NCI-H446 (cell line): Measurements from ENCODE around the gene PRMT5.
A peak's percentile ranks its signal among the peaks of the same experiment; 100 is the strongest.

Experiments used
- DNase-seq, 2 experiments: peaks; one replicate each; lab custom pipeline; 2025; lab: John Stamatoyannopoulos, UW

PRMT5 gene

DNA sequence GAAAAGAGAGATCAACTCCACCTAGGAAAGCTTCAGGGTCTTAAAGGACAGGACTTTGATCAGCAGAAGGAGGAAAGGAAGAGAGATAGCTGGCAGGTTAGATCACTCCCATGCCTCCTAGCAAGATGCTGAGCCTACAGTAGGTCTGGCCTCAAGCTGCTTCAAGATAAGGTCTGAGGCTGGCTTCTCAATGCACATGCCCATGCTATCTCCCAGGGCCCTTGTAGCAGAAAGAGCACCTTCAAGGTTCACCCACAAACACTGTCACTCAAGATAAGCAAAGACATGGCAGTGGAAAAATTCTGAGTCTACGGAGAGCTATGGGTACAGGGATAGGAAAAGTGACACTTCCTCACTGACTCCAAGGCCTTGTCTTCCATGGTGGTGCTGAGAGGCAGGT is 31.8 kb downstream of the PRMT5 start:
- DNase-seq = no peak

DNA sequence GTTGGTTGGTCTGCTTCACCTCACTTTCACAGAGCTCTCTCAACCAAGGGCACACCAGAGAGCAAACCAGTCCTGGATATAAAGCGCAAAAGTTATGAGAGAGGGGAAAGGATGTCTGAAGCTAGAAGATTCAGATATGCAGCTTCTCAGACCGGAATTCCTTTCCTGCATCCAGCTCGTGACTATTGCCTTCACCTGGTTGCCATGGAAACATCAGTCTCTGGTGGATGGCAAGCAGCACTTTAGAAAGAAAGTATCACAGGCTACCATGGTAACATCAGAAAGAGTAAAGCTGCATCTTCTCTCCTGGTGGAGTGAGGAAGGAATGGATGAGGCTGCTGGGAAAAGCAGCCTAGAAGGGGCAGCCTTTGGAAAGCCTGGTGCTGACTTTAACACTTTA is 32.4 kb downstream of the PRMT5 start:
- no peak for DNase-seq

DNA sequence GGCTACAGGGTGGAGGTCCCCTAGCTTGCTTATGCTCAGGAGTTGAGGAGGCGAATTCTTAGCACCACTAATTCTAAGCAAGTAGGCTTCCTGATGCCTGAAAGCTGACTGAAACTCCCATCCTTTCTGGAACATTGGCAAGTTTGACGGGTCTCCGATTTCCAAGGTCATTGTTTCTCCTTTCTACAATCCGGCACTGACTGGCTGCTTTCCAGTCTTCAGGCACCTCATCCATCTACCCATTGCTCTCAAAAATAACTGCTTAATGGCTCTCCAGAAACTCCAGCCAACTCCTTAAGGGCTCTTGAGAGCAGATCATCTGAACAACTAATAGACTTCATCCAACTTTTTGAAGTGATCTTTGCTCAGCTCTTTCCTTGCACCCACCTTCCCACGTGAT is 32.8 kb downstream of the PRMT5 start:
- peak in 1 of 2 experiments; percentile 27 for DNase-seq

DNA sequence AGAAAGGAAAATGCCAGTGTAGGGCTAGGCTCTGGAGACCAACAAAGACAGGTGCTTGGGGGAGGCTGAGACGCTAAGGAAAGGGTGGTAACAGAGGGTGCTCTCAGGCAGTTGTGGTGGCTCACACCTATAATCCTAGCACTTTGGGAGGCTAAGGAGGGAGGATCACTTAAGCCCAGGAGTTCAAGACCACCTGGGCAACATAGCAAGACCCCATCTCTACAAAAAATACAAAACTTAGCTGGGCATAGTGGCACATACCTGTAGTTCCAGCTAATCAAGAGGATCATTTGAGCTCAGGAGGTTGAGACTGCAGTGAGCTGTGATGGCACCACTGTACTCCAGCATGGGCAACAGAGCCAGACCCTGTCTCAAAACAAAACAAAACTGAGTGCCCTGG is 33.8 kb downstream of the PRMT5 start:
- DNase-seq = no peak

DNA sequence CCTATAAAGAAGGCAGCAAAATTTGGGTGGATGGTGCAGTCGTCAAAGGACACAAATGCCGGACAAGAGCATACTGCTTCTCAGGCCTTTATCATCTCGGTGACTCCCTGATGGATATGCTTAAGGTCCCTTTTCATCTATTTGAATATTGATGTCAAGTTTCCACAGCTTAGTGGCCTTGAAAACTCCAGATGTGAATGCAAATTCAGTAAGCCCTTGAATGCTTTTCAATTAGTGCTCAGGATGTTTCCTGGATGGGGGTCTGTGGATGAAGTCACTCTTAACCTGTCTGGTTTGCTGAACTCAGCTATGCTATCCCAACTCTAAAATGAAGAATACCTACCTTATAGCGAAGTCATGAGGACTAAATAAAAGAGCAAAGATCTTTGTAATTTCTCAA is 35.5 kb downstream of the PRMT5 start:
- no peak for DNase-seq

DNA sequence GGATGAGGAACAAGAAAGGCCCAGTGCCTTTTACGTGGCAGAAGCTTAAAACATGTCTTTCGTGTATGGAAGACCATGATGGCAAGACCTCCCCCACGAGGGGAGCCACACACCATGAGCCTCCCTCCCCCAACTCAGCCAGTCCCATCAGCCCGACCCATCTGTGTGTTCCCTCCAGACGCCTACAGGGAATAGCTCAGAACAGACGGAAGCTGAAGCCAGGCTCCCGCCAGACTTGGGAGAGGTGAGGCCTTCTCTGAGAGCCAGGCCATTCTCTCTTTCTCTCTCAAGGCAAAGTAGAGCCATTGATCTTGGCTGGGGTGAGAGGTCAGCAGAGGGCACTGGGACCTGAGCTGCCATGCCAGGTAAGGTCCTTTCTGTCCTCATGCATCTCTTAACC is 36.7 kb downstream of the PRMT5 start:
- no peak for DNase-seq

DNA sequence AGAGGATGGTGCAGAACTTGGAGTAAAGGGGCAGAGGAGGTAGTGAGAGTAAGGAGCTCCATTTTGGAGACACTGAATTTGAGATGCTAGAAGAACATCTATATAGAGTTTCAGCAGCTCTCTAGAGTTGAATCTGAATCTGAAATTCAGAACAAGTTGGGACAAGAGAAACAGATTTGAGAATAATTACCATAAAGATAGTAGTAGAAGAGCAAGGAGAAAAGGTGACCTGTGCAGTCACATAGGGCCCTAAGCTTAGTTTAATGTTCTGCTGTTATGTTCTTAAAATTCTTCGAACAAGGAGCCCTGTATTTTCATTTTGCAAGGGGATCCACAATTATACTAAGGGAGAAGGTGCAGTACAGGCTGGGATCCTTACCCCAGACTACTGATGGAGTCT is 38.8 kb downstream of the PRMT5 start:
- DNase-seq = no peak

DNA sequence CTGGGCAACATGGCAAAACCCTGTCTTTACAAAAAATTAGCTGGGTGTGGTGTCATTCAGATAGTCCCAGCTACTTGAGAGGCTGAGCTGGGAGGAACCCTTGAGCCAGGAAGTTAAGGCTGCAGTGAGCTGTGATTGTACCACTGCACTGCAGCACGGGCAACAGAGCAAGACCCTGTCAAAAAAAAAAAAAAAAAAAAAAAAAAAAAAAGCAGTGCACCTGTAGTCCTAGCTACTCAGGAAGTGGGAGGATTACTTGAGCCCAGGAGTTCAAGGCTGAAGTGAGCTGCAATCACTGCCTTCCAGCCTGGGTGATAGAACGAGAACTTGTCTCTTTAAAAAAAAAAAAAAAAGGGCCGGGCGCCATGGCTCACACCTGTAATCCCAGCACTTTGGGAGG is 40.5 kb downstream of the PRMT5 start:
- no peak for DNase-seq

DNA sequence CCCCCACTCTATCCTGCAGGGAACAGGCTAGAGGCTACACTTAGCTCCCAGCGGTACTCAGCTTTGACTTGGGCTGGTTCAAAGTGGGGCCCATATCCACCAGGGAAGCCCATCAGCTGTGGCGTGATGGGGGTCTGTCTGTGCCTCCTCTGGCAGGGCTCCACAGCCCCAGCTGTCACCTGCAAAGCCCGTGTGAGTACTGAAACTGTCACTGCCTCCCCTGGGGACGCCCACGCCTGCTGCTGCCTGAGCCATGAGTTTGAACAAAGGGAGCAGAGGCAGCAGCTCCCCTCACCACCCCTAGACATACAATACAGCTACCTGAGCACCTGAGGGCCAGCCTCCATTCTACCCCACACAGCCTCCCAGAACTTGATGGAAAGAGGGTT is 41.2 kb downstream of the PRMT5 start:
- DNase-seq = no peak

DNA sequence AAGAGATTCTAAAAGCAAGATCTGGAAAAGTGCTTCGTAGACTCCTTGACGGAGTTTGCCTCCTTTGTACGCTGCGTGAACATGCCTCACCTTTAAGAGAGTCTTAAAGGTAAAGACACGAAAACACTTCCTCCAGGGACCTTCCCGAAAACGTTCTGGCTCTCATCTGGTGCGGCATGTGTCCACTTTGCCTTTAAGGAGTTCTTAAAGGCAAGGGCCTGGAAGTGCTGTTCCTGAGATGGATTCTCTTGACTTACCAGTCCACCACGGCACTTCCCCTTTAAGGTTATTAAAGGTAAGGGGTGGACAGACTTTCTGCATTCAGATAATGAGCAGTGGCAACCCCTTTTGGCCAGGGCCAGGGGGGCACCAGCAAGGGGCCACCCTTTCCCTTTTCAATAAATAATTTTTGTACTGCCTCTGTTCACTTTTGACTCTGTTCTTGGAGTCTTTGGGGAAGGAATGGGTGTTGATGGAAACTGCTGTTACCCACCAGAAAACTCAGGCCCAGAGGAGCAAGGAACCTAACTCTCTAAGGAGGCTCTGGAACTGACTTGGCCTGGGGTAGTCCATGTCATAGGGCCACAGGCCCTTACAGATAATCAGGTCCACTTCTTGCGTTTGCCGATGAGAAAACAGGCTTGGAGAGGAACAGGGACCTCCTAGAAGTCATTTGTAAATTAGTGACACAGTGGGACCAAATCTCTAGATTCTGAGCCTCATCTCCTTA is 41.8 kb downstream of the PRMT5 start:
- DNase-seq = peak; percentile 19 to 58

DNA sequence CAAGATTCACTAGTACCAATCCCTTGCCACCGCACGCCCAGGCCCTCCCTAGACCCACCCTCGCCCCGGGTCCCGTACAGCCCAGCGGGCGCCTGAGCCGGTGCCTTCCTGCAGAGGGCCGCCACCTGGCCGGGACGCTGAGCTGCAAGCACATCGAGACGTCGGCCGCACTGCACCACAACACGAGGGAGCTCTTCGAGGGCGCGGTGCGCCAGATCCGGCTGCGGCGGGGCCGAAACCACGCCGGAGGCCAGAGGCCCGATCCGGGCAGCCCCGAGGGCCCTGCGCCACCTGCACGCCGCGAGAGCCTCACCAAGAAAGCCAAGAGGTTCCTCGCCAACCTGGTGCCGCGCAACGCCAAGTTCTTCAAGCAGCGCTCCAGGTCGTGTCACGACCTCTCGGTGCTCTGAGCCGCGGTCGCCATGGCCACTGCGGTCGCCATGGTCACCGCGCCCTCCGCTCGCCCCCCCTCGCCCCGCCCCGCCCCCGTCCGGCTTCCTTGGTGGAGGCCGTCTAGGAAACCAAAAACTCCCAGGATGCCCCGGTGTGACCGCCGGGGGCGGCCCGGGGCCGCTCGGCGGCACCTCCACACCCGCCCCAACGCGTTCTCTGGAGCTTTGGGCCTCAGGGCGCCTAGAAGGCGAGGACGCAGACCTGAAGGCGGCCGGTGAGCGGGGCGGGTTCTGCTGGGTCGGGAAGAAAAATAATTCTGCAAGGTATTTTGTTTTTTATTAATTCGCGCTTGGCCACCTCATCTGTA is 42.5 kb downstream of the PRMT5 start:
- peak in 1 of 2 experiments; percentile 32 for DNase-seq

DNA sequence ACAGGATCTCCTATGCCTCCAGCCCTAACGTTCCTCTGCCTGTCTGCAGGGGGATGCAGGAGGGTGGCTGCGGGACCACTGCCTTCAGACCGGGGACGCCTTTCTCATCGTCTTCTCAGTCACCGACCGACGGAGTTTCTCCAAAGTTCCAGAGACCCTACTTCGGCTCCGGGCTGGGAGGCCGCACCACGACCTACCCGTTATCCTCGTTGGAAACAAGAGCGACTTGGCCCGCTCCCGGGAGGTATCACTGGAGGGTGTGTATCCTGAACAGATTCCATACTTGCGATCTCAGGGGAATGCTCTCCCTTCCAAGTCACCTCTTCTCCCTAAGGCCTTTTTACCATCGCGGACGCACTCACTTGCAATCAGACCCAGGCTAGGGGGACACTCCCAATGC is 43.2 kb downstream of the PRMT5 start:
- no peak for DNase-seq

DNA sequence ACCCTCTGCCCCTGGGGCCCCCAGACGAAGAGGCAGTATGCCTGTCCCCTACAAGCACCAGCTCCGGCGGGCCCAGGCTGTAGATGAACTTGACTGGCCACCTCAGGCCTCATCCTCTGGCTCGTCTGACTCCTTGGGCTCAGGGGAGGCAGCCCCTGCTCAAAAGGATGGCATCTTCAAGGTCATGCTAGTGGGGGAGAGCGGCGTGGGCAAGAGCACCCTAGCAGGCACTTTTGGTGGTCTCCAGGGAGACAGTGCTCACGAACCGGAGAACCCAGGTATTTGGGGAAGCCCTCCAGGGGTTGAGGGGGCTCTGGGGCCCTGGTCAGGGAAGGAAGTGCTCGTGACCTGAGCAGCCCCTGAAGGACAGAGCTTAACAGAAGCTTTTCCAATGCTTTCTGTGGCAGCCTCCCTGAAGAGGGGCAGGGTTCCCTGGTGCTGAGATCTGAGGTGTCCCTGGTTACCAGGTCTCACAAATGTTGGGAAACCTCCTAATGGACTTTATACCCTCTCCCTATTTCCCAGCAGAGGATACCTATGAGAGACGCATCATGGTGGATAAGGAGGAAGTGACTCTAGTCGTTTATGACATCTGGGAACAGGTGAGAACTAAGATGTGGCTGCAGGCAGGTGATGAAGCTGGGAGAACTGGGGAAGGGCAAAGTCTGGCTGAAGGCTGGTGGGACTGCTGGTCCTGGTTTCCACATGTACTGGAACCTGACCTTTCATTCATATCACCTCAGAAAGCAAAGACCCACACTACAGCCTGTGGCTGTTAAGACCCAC is 44.2 kb downstream of the PRMT5 start:
- no peak for DNase-seq

DNA sequence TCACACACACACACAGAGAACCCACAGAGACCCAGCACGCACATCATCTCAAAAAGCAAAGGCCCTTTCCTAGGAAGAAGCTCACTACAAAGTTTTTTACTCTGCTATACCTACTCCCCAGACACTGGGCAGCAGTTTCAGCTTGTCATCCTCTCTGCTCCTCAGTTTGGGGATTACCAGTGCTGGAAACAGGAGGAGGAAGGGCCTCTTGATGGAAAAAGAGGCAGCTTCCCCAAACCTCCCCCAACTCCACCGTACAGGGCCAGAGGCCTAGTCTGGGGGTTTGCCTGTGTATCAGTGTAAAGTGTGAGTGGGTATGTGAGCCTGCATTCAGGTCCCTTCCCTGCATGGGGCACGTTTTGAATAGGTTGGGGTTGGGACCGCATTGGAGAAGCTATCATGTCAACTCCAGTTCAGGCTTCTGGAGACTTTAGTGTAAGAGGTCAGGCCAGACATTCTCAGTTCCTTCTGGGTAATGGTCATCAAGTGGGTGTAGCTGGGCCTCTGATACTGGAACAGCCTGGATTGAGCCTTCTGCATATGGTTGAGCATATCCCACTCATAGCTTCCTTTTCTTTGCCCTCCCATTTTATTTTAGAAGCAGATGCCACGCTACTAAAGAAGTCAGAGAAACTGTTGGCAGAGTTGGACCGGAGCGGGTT is 45.0 kb downstream of the PRMT5 start:
- DNase-seq = no peak

DNA sequence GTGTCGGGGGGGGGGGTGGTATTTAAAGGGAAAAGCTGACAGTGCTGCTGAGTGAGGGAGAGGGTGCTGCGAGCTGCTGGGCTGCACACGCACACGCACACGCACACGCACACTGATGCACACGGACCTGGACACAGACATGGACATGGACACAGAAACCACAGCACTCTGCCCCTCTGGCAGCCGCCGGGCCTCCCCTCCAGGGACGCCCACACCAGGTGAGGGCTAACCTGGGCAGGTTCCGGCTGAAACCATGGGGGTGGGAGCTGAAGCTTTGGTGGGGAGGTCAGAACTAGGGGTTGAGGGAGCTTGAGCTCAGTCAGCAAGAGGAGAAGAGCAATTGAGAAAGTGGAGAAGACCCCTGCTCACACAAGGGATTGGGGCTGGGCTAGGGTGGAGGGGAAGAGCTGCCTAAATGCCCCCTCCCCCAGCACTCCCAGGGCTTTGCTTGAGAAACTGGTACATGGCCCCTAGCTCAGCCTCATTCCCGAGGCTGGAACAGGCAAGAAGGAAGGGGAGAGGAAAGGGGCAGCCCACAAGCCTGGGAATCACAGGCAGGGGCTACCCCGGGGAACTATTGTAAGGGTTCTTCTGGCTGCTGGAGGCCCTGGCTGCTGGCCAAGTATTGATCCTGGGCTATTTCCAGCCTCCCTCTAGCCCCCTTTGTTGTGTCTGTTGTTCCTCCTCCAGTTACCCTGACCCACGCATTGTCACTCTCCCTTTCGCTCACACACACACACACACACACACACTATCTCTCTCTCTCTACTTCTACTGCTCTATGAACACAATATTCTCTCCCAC is 45.8 kb downstream of the PRMT5 start, which contains the start of gene REM2:
Gene REM2 (plus strand): TSS at position 50 of the 804 bp plus-strand sequence. CDS start 66 bp downstream, at position 116.
- DNase-seq = no peak

DNA sequence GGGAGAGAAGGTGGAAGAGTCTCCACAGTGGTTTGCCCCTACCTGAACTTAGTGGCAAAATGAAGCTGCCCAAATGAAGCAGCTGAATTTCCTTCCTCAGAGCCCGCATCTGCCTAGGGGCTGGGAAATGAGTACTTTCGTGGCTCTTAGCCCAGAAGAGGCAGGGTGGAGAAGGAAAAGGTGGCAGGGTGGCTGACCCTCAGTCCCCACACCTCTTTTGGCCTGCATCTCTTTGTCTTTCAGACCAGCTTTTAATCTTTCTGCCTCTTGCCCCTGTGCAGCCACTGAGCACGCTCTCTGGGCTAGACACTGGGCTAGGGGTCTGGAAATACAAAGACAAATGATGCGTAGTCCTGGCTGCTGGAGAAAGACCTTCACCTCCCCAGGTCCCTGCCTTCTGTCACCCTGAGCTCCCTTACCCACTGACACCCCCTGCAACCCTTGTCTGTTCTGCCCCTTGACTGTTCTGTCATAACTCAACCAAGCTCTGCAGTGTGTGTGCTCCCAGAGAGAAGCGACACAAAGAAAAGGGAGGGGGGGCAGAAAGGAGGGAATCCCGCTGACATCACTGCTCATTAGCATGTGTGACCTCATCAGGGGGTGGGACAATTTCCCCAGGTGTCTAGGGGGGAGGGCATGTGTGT is 46.5 kb downstream of the PRMT5 start:
- DNase-seq = no peak

DNA sequence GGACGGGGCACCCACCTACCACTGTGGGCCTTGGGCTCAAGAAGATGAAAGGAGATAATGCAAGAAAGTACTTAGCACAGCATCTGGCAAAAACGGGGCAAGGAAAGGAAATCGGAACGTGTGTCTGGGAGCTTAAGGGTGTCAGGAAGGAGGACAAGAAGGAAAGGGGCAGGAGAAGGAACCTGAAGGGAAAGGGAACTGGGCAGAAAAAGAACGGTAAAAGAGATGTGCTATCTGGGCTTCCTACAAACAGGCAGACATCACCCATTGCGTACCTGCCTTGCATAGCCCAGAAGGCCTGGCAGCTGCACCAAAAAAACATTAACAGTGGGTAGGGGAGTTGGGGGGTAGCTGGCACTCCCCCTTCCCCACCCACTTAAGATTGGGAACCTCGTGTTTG is 47.1 kb downstream of the PRMT5 start:
- no peak for DNase-seq

DNA sequence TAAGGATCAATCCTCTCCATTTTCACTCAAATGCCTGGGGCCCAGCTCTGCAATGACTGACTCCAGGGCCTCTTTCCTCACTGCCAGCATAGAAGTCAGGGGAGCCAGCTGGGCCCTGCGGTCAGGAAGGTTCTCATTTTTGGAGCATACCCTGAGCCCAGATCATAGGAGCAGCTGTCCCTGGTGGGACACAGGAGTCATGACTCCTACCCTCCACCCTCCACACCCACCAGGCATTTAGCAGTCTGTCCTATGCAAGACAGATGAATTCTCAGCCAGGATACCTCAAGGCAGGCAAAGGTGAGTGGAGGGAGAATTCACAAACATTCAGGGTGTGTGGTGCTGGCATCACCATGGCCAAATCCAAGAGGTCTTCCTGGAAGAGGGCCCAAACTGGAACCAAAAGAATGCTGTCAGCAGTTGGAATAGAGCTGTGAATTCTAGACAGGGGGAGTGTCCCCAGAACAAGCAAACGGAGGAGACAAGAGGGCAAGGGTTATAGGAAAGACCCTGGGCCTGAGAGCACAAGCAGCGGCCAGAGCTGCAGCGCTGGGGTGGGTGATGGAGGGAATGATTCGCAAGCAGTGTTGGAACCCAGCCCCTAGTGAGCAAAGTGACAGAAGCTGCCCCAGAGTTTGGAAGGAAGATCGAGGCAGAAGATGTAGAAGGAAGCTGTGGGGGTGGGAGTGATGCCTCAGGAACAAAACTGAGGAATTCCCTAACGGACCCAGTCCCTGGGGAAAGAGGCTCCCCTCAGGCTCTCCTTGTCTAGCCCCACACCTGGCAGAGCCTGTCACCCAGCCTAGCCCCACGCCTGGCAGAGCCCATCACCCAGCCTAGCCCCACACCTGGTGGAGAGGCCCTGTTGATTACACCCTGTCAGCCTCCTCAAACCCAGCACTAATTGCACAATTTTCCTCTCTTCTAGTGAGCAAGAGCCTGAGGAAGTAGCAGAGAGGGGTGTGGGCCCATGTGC is 50.6 kb downstream of the PRMT5 start:
- no peak for DNase-seq

DNA sequence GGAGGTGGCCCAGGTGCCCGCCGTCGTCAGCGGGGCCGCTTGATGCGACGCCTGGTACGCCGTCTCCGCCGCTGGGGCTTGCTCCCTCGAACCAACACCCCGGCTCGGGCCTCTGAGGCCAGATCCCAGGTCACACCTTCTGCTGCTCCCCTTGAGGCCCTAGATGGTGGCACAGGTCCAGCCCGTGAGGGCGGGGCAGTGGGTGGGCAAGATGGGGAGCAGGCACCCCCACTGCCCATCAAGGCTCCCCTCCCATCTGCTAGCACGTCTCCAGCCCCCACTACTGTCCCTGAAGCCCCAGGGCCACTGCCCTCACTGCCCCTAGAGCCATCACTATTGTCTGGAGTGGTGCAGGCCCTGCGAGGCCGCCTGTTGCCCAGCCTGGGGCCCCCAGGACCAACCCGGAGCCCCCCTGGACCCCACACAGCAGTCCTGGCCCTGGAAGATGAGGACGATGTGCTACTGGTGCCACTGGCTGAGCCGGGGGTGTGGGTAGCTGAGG is 52.1 kb downstream of the PRMT5 start:
- DNase-seq = no peak
